Karpas-422 (cell line): ENCODE results near the gene ABCC8. TPM values are rescaled to one million over a fixed set of nuclear protein-coding genes. Genes with fewer than 3 reads are reported as not detected.
"Not testable (repeated sequence)": the region's sequence is repeated elsewhere in the genome, so short reads cannot be mapped to it uniquely, and the experiment has no call there.

ENCODE experiments used
- DNase-seq: peaks from one replicate; pipeline ENCODE4 v3.0.0-alpha.2; 2015
- H2AFZ ChIP-seq: fragments of 200-600 bp; sonication (generic); 2 replicates; pipeline ENCODE4 v1.6.1; 2014; ENCODE audit warnings: antibody characterized with exemption, low read length, mixed read lengths
- H3K27ac ChIP-seq: fragments of 200-600 bp; sonication (generic); 2 replicates; pipeline ENCODE4 v1.5.1; 2014; ENCODE audit warnings: mild to moderate bottlenecking, low read length, moderate library complexity
- H3K27me3 ChIP-seq: fragments of 200-600 bp; sonication (generic); 2 replicates; pipeline ENCODE4 v1.6.1; 2014; ENCODE audit warnings: low read length, mixed read lengths
- H3K36me3 ChIP-seq: fragments of 200-600 bp; sonication (generic); 2 replicates; pipeline ENCODE4 v1.6.1; 2014; ENCODE audit warnings: low read length, mixed read lengths; ENCODE audit not compliant: insufficient read depth
- H3K4me1 ChIP-seq: fragments of 200-600 bp; sonication (generic); 2 replicates; pipeline ENCODE4 v1.6.1; 2014; ENCODE audit warnings: mild to moderate bottlenecking, low read length, mixed read lengths
- H3K4me2 ChIP-seq: fragments of 200-600 bp; sonication (generic); 2 replicates; pipeline ENCODE4 v1.6.1; 2014; ENCODE audit warnings: low read length, low read depth, mild to moderate bottlenecking; ENCODE audit not compliant: poor library complexity, severe bottlenecking
- H3K4me3 ChIP-seq: fragments of 200-600 bp; sonication (generic); 2 replicates; pipeline ENCODE4 v1.5.1; 2014; ENCODE audit warnings: mild to moderate bottlenecking, antibody characterized with exemption, low read length, mixed read lengths
- H3K79me2 ChIP-seq: fragments of 200-600 bp; sonication (generic); 2 replicates; pipeline ENCODE4 v1.6.1; 2014; ENCODE audit warnings: mild to moderate bottlenecking, low read length, mixed read lengths
- H3K9ac ChIP-seq: fragments of 200-600 bp; sonication (generic); 2 replicates; pipeline ENCODE4 v1.6.0; 2014; ENCODE audit warnings: low read length
- H3K9me2 ChIP-seq: fragments of 200-600 bp; sonication (generic), shearing (Covaris generic); replicated peaks from 2 replicates; pipeline ENCODE4 v1.6.0; 2014; ENCODE audit warnings: mild to moderate bottlenecking, low read length, moderate library complexity; ENCODE audit not compliant: insufficient read depth
- H3K9me3 ChIP-seq: fragments of 300-700, 200-600 bp; sonication (generic); 2 replicates; pipeline ENCODE4 v1.6.1; 2014; ENCODE audit warnings: low read length, mixed read lengths
- H4K20me1 ChIP-seq: fragments of 200-600 bp; sonication (generic); 2 replicates; pipeline ENCODE4 v1.6.1; 2014; ENCODE audit warnings: mild to moderate bottlenecking, antibody characterized with exemption, low read length, low read depth; ENCODE audit not compliant: insufficient read depth
- total RNA-seq: library from RNA; depleted of rRNA; stranded (reverse); fragments of >200 nt; shearing (Covaris generic); gene quantifications from 2 replicates; pipeline ENCODE4 v1.2.3, GENCODE V29; 2014; ENCODE audit warnings: low replicate concordance

Gene ABCC8
- total RNA-seq, 1 experiment from 2014 or later = not detected

- Histone ChIP-seq H3K4me3 (no peak overlapping the region), H3K4me2 (no peak overlapping the region), H3K9ac (no peak overlapping the region), H4K20me1 (no peaks in the 10 kb centered on the region), H3K9me3 (no peaks in the 10 kb centered on the region), H3K36me3 (no peaks in the 10 kb centered on the region), H3K27ac (no peak overlapping the region), H3K79me2 (no peaks in the 10 kb centered on the region), H3K4me1 (no peaks in the 10 kb centered on the region), H3K9me2 (no peaks in the 10 kb centered on the region), H2AFZ (no peak overlapping the region), H3K27me3 (no peaks in the 10 kb centered on the region)
- no peak for DNase-seq
Observed at GRCh38 chr11:17428261-17428660, 48.4 kb downstream of the ABCC8 start.

- not testable (repeated sequence) for H3K9me2 ChIP-seq, H3K9ac ChIP-seq, H3K9me3 ChIP-seq, H3K27me3 ChIP-seq, H2AFZ ChIP-seq, H3K79me2 ChIP-seq, H3K4me1 ChIP-seq, H3K36me3 ChIP-seq, H4K20me1 ChIP-seq, H3K4me2 ChIP-seq, H3K4me3 ChIP-seq, H3K27ac ChIP-seq, DNase-seq
Observed at GRCh38 chr11:17426233-17426632, 50.4 kb downstream of the ABCC8 start.

GRCh38 chr11:17423533-17424310 is 52.9 kb downstream of the ABCC8 start:
- H3K79me2 ChIP-seq = no peaks in the 10 kb centered on the region
- no peaks in the 10 kb centered on the region for H3K9me3 ChIP-seq
- no peak overlapping the region for H3K4me3 ChIP-seq
- no peak overlapping the region for H3K9ac ChIP-seq
- no peaks in the 10 kb centered on the region for H3K4me1 ChIP-seq
- H2AFZ ChIP-seq = no peak overlapping the region
- no peaks in the 10 kb centered on the region for H3K36me3 ChIP-seq
- H3K27ac ChIP-seq = no peak overlapping the region
- H3K27me3 ChIP-seq = no peaks in the 10 kb centered on the region
- DNase-seq = no peak
- H3K9me2 ChIP-seq = no peaks in the 10 kb centered on the region
- no peaks in the 10 kb centered on the region for H4K20me1 ChIP-seq
- no peak overlapping the region for H3K4me2 ChIP-seq

- H3K4me3 ChIP-seq = no peak overlapping the region
- no peaks in the 10 kb centered on the region for H3K9me2 ChIP-seq
- H3K9me3 ChIP-seq = no peaks in the 10 kb centered on the region
- no peaks in the 10 kb centered on the region for H3K4me1 ChIP-seq
- no peaks in the 10 kb centered on the region for H3K27me3 ChIP-seq
- no peaks in the 10 kb centered on the region for H3K79me2 ChIP-seq
- H2AFZ ChIP-seq = no peak overlapping the region
- DNase-seq = no peak
- H3K36me3 ChIP-seq = no peaks in the 10 kb centered on the region
- H3K4me2 ChIP-seq = no peak overlapping the region
- no peak overlapping the region for H3K27ac ChIP-seq
- H4K20me1 ChIP-seq = no peaks in the 10 kb centered on the region
- no peak overlapping the region for H3K9ac ChIP-seq
Observed at GRCh38 chr11:17421781-17422180, 54.9 kb downstream of the ABCC8 start.

- Histone ChIP-seq H3K27me3 (no peaks in the 10 kb centered on the region), H3K9me3 (no peaks in the 10 kb centered on the region), H3K4me2 (no peak overlapping the region), H3K27ac (no peak overlapping the region), H3K4me3 (no peak overlapping the region), H4K20me1 (no peaks in the 10 kb centered on the region), H3K36me3 (no peaks in the 10 kb centered on the region), H2AFZ (no peak overlapping the region), H3K4me1 (peaks cover 5% of the 10 kb centered on the region), H3K9ac (no peak overlapping the region), H3K79me2 (no peaks in the 10 kb centered on the region), H3K9me2 (no peaks in the 10 kb centered on the region)
- no peak for DNase-seq
Observed at GRCh38 chr11:17418444-17419081, 58.1 kb downstream of the ABCC8 start.

GRCh38 chr11:17416492-17416891 is 60.2 kb downstream of the ABCC8 start:
- Histone ChIP-seq H3K4me2 (no peak overlapping the region), H3K79me2 (no peaks in the 10 kb centered on the region), H3K4me3 (no peak overlapping the region), H3K27me3 (no peaks in the 10 kb centered on the region), H3K9me2 (no peaks in the 10 kb centered on the region), H3K4me1 (peaks cover 5% of the 10 kb centered on the region), H3K36me3 (no peaks in the 10 kb centered on the region), H3K9me3 (no peaks in the 10 kb centered on the region), H3K9ac (no peak overlapping the region), H4K20me1 (no peaks in the 10 kb centered on the region), H3K27ac (no peak overlapping the region), H2AFZ (no peak overlapping the region)
- DNase-seq = no peak

- no peaks in the 10 kb centered on the region for H3K9me2 ChIP-seq
- H3K9me3 ChIP-seq = no peaks in the 10 kb centered on the region
Observed at GRCh38 chr11:17415523-17416104, 61.0 kb downstream of the ABCC8 start.

GRCh38 chr11:17414992-17415391 is 61.7 kb downstream of the ABCC8 start:
- Histone ChIP-seq H3K4me3 (no peak overlapping the region), H3K27me3 (no peaks in the 10 kb centered on the region), H3K4me1 (peaks cover 5% of the 10 kb centered on the region), H3K9me2 (no peaks in the 10 kb centered on the region), H4K20me1 (no peaks in the 10 kb centered on the region), H3K79me2 (no peaks in the 10 kb centered on the region), H2AFZ (no peak overlapping the region), H3K4me2 (no peak overlapping the region), H3K27ac (no peak overlapping the region), H3K36me3 (no peaks in the 10 kb centered on the region), H3K9ac (no peak overlapping the region), H3K9me3 (no peaks in the 10 kb centered on the region)
- DNase-seq = no peak

More at GRCh38 chr11:17415523-17416104, 61.0 kb downstream of the ABCC8 start:
- Histone ChIP-seq H3K36me3 (no peaks in the 10 kb centered on the region), H3K4me2 (no peak overlapping the region), H3K4me3 (no peak overlapping the region), H3K79me2 (no peaks in the 10 kb centered on the region), H2AFZ (no peak overlapping the region), H4K20me1 (no peaks in the 10 kb centered on the region), H3K27me3 (no peaks in the 10 kb centered on the region), H3K27ac (no peak overlapping the region), H3K4me1 (peaks cover 5% of the 10 kb centered on the region), H3K9ac (no peak overlapping the region)
- no peak for DNase-seq
